Epithelial cell of proximal tubule (primary cell): ENCODE results near the gene FAM32A. TPM values are rescaled to one million over a fixed set of nuclear protein-coding genes. Genes with fewer than 3 reads are reported as not detected.

Experiments used
- DNase-seq: peaks from one replicate; pipeline ENCODE4 v3.0.0-alpha.2; 2011; ENCODE audit warnings: low read depth
- H3K4me3 ChIP-seq: 2 replicates; pipeline ENCODE4 v1.5.1; 2011; ENCODE audit warnings: low read depth, mild to moderate bottlenecking, low read length
- total RNA-seq: library from RNA; depleted of rRNA; stranded (reverse); fragments of >200 nt; gene quantifications from 2 replicates; pipeline ENCODE4 v1.2.3, GENCODE V29; 2015
- TF ChIP-seq, protein P1 (sequence below): conservative IDR thresholded peaks from 2 replicates; pipeline ENCODE4 v1.5.1; 2012; ENCODE audit warnings: low read depth, mild to moderate bottlenecking, low read length

The FAM32A gene
- total RNA-seq, 1 donor from 2014 or later, result 119 TPM

GRCh38 chr19:16200038-16201010 is 15.1 kb downstream of the FAM32A start:
- H3K4me3 ChIP-seq, result peak overlapping the region; percentile 94
- DNase-seq, result no peak
- TF ChIP-seq, protein P1, sequence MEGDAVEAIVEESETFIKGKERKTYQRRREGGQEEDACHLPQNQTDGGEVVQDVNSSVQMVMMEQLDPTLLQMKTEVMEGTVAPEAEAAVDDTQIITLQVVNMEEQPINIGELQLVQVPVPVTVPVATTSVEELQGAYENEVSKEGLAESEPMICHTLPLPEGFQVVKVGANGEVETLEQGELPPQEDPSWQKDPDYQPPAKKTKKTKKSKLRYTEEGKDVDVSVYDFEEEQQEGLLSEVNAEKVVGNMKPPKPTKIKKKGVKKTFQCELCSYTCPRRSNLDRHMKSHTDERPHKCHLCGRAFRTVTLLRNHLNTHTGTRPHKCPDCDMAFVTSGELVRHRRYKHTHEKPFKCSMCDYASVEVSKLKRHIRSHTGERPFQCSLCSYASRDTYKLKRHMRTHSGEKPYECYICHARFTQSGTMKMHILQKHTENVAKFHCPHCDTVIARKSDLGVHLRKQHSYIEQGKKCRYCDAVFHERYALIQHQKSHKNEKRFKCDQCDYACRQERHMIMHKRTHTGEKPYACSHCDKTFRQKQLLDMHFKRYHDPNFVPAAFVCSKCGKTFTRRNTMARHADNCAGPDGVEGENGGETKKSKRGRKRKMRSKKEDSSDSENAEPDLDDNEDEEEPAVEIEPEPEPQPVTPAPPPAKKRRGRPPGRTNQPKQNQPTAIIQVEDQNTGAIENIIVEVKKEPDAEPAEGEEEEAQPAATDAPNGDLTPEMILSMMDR, result peak; percentile 12

DNA sequence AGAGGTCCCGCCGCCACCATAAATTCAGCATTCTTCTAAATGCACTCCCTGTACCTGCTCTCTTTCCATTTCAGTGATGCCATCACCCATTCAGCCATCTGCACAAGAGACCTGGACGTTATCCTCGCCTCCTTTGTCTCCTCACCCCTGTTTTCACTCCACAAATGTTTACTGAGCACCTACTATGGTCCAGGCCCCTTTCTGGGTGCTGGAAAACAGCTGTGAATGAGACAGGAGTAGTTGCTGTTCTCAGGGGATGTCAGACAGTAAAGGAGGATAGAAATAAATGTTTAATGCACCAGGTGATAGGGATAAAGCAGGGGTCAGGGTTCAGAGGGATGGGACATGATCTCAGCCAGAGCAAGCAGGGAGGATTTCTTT is 15.8 kb downstream of the FAM32A start:
- no peak for DNase-seq
- TF ChIP-seq, protein P1, result no peak

GRCh38 chr19:16202320-16203255 is 17.4 kb downstream of the FAM32A start:
- no peak overlapping the region for H3K4me3 ChIP-seq
- DNase-seq, result no peak
- TF ChIP-seq, protein P1, result no peak

More for the DNA sequence above, 15.8 kb downstream of the FAM32A start:
- no peak overlapping the region for H3K4me3 ChIP-seq

GRCh38 chr19:16203256-16204004 is 18.2 kb downstream of the FAM32A start:
- TF ChIP-seq, protein P1, result no peak
- DNase-seq, result no peak
- H3K4me3 ChIP-seq, result no peak overlapping the region

GRCh38 chr19:16204005-16204294 is 18.7 kb downstream of the FAM32A start:
- TF ChIP-seq, protein P1, result no peak
- no peak overlapping the region for H3K4me3 ChIP-seq
- no peak for DNase-seq

- TF ChIP-seq, protein P1, result no peak
- DNase-seq, result no peak
- H3K4me3 ChIP-seq, result no peak overlapping the region
These were observed 20.2 kb downstream of the FAM32A start for GRCh38 chr19:16205205-16206045.
